Mucosa of stomach (tissue), 1 donor: ENCODE results near the gene PCGF1.

Experiments used
- H3K27me3 ChIP-seq: one replicate; pipeline ENCODE4 v1.7.0; 2013; ENCODE audit warnings: mild to moderate bottlenecking, low read length; ENCODE audit not compliant: control insufficient read depth, insufficient read depth
- H3K36me3 ChIP-seq: one replicate; pipeline ENCODE4 v1.7.0; 2013; ENCODE audit warnings: low read length; ENCODE audit not compliant: control insufficient read depth, insufficient read depth
- H3K4me1 ChIP-seq: one replicate; pipeline ENCODE4 v1.7.0; 2013; ENCODE audit warnings: mild to moderate bottlenecking, low read length; ENCODE audit not compliant: control insufficient read depth, insufficient read depth
- H3K4me3 ChIP-seq: one replicate; pipeline ENCODE4 v1.7.0; 2013; ENCODE audit warnings: low read length
- H3K9ac ChIP-seq: one replicate; pipeline ENCODE4 v1.7.0; 2013; ENCODE audit warnings: mild to moderate bottlenecking, low read length, moderate library complexity
- H3K9me3 ChIP-seq: one replicate; pipeline ENCODE4 v1.7.0; 2013; ENCODE audit warnings: mild to moderate bottlenecking, low read length, moderate library complexity; ENCODE audit not compliant: control insufficient read depth
- donor health status: Pancreatic carcinoma.

Gene PCGF1

GRCh38 chr2:74548900-74549826 is 41.7 kb upstream of the PCGF1 start:
- Histone ChIP-seq H3K9ac (peak overlapping the region; percentile 67), H3K27me3 (peaks cover 8% of the 10 kb centered on the region), H3K36me3 (no peaks in the 10 kb centered on the region), H3K9me3 (no peaks in the 10 kb centered on the region), H3K4me3 (peak overlapping the region; percentile 57), H3K4me1 (peaks cover 11% of the 10 kb centered on the region)

DNA sequence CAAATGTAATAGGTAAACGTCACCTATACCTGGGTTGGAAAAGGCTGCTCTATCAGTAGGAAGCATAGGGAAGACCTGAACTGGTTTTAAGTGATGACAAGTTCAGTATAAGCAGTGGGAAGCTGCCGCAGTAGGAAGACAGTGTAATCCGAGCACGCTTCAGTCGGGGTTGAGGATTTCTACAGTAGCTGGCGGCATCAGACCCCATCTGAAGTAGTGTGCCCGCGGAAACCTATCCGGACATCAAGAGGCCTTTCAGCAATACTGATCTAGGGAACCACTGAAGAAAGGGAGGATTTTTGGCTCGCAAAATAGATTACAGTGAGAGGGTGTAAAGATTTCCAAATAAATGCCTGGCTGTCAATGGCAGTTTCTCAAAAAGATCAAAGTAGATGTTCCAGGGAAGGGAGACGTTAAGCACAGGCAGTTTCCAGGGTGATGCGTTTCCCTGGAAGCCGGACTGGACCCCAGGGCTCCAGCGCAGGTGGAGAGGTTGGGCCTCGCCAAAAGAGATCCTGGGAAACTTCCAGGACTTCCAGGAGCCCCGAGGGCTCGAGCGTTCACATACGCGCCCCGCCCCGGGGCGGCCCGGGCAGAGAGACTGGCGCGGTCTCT is 40.9 kb upstream of the PCGF1 start:
- Histone ChIP-seq H3K36me3 (no peaks in the 10 kb centered on the region), H3K9me3 (no peaks in the 10 kb centered on the region), H3K9ac (peak overlapping the region; percentile 67), H3K27me3 (peaks cover 8% of the 10 kb centered on the region), H3K4me3 (peak overlapping the region; percentile 57), H3K4me1 (peaks cover 11% of the 10 kb centered on the region)

DNA sequence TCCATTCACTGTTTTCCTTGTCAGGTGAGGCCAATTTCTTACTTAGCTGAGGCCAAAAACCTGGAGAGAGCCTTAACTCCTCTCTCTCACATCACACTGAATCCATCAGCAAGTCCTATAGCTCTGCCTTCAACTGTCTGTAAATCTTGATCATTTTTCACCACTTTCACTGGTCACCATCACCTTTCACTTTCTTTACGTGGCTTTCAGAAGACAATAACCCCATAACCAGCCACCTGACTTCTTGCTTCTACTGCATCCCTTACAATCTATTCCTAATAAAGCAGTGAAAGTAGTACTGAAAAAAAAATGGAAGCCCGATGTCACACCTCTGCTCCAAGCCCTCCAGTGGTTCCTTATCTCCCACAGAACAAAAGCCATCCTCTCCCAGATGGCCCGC is 38.5 kb upstream of the PCGF1 start:
- Histone ChIP-seq H3K9me3 (no peaks in the 10 kb centered on the region), H3K27me3 (peaks cover 8% of the 10 kb centered on the region)

DNA sequence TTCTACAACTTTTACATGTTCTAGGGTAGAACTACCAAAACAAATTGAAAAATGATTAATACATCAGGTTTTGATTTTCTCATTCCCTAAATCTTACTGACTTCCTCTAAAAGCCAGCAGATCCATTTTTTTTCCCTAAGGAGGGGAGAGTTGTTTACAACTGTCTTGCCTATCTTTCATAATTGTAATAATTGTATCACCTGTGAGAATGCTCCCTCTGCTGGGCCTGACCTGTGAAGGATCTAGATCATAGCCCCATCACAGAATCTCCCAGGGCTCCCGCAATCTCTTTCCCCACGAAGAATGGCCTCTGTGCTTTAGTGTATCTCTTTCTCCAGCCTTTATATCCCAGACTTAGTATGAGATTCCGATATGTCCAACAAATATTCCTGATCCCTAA is 37.1 kb upstream of the PCGF1 start:
- no peak overlapping the region for H3K9ac ChIP-seq
- no peaks in the 10 kb centered on the region for H3K36me3 ChIP-seq
- H3K4me1 ChIP-seq: peaks cover 6% of the 10 kb centered on the region
- peaks cover 2% of the 10 kb centered on the region for H3K27me3 ChIP-seq
- no peak overlapping the region for H3K4me3 ChIP-seq
- H3K9me3 ChIP-seq: no peaks in the 10 kb centered on the region

More for the DNA sequence above, 38.5 kb upstream of the PCGF1 start:
- Histone ChIP-seq H3K36me3 (no peaks in the 10 kb centered on the region), H3K9ac (no peak overlapping the region), H3K4me1 (peaks cover 11% of the 10 kb centered on the region), H3K4me3 (no peak overlapping the region)

- Histone ChIP-seq H3K9me3 (no peaks in the 10 kb centered on the region), H3K9ac (no peak overlapping the region), H3K4me1 (no peaks in the 10 kb centered on the region), H3K36me3 (no peaks in the 10 kb centered on the region), H3K4me3 (no peak overlapping the region), H3K27me3 (no peaks in the 10 kb centered on the region)
Observed at GRCh38 chr2:74542978-74543377, 35.5 kb upstream of the PCGF1 start.

- Histone ChIP-seq H3K36me3 (no peaks in the 10 kb centered on the region), H3K4me1 (no peaks in the 10 kb centered on the region), H3K9me3 (no peaks in the 10 kb centered on the region), H3K9ac (no peak overlapping the region), H3K4me3 (no peak overlapping the region), H3K27me3 (no peaks in the 10 kb centered on the region)
Observed at GRCh38 chr2:74540291-74540690, 32.8 kb upstream of the PCGF1 start.

GRCh38 chr2:74538881-74539339 is 31.4 kb upstream of the PCGF1 start:
- no peaks in the 10 kb centered on the region for H3K4me1 ChIP-seq
- H3K4me3 ChIP-seq: no peak overlapping the region
- H3K9me3 ChIP-seq: no peaks in the 10 kb centered on the region
- H3K27me3 ChIP-seq: no peaks in the 10 kb centered on the region
- no peaks in the 10 kb centered on the region for H3K36me3 ChIP-seq
- no peak overlapping the region for H3K9ac ChIP-seq

- H3K4me3 ChIP-seq: no peak overlapping the region
- no peaks in the 10 kb centered on the region for H3K9me3 ChIP-seq
- no peak overlapping the region for H3K9ac ChIP-seq
- H3K36me3 ChIP-seq: no peaks in the 10 kb centered on the region
- no peaks in the 10 kb centered on the region for H3K27me3 ChIP-seq
- H3K4me1 ChIP-seq: no peaks in the 10 kb centered on the region
Observed at GRCh38 chr2:74537140-74537539, 29.6 kb upstream of the PCGF1 start.

GRCh38 chr2:74536166-74536950 is 28.9 kb upstream of the PCGF1 start:
- no peaks in the 10 kb centered on the region for H3K36me3 ChIP-seq
- no peaks in the 10 kb centered on the region for H3K27me3 ChIP-seq
- no peak overlapping the region for H3K9ac ChIP-seq
- no peak overlapping the region for H3K4me3 ChIP-seq
- peaks cover 3% of the 10 kb centered on the region for H3K4me1 ChIP-seq
- H3K9me3 ChIP-seq: no peaks in the 10 kb centered on the region

GRCh38 chr2:74535440-74535965 is 28.0 kb upstream of the PCGF1 start:
- Histone ChIP-seq H3K36me3 (no peaks in the 10 kb centered on the region), H3K4me1 (peaks cover 11% of the 10 kb centered on the region), H3K27me3 (no peaks in the 10 kb centered on the region), H3K9ac (no peak overlapping the region), H3K9me3 (no peaks in the 10 kb centered on the region), H3K4me3 (no peak overlapping the region)

DNA sequence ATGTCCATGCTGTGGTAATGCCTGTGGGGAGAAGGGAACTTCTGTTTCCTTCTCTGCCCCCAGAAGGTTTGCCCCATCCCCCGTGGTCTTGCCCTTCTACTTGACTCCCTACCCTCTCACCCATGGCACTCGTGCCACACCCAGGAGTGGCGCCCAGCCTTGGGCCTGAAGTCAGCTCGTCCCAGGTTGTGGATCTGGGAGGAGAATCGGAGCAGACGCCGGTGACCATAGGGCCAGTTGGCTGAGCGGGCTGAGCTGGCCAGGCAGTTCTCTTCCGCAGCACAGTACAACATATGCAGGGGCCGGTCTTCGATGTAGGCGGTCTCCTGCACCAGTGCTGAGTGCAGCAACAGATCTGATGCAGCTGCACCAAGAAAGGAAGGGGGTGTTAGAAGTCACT is 26.9 kb upstream of the PCGF1 start:
- Histone ChIP-seq H3K4me3 (no peak overlapping the region), H3K9me3 (no peaks in the 10 kb centered on the region), H3K4me1 (peaks cover 11% of the 10 kb centered on the region), H3K9ac (no peak overlapping the region), H3K27me3 (no peaks in the 10 kb centered on the region), H3K36me3 (no peaks in the 10 kb centered on the region)
